NCI-H82 treated with DMSO at 0.1 percent for 48 hours (cell line): ENCODE data around the gene NFIC.

Source experiments
- DNase-seq: peaks from one replicate; lab custom pipeline; 2025; ENCODE audit not compliant: unreplicated experiment; lab: John Stamatoyannopoulos, UW

Gene NFIC

DNA sequence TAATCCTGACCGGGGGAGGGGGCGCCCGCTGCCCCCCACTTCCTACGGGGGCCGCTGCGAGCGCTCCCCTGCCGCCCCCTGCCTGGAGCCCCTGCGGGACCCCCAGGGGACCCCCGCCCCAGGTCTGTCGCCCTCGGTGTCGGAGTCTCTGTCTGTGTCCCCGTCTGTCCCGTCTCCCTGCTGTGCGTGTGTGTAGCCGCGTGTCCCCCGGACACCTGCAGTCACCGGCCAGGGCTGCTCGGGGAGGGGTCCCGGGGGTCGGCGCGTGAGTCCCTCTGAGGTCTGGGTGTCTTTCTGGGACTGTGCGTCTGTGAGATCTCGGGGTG, 7.7 kb upstream of the NFIC start:
- DNase-seq: no peak

DNA sequence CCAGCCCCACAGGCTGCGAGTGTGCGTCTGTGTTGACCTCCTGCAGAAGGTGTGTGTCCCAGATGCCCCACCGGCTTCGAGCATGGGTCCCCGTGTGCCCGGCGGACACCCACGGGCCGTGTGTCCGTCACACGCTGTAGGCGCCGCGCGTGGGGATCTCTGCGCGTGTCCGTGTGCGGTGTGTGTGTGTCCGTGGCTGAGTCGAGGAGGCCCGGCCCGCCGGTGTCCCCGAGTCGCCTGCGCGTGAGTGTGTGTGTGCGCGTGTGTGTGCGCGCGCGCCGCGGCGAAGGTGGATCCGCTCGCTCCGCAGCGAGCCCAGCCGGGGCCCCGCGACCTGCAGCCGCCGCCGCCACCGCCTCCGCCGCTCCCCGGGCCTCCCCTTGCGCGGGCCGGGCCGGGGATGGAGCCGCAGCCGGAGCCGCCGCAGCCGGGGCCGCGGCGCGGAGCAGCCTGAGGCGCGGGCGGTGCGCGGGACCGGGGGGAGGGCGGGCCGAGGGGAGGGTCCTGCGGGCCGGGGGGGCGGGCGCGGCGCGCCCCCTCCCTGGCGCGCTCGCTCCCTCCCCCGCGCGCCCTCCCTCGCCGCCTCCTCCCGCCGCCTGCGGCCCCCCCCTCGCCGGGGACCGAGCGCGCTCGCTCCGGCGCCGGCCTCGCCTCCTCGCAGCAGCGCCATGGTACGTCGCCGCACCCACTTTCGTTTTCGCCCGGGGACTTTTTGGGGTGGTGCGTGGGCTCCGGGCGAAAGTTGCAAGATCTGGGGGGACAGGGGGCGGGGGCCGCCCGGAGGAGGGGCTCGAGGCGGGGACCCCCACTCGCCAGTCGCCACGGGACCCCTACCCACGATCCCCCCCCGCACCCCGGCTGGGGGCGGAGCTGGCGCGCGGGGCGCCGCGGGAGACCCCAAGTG, 7.1 kb upstream of the NFIC start:
- DNase-seq: no peak

DNA sequence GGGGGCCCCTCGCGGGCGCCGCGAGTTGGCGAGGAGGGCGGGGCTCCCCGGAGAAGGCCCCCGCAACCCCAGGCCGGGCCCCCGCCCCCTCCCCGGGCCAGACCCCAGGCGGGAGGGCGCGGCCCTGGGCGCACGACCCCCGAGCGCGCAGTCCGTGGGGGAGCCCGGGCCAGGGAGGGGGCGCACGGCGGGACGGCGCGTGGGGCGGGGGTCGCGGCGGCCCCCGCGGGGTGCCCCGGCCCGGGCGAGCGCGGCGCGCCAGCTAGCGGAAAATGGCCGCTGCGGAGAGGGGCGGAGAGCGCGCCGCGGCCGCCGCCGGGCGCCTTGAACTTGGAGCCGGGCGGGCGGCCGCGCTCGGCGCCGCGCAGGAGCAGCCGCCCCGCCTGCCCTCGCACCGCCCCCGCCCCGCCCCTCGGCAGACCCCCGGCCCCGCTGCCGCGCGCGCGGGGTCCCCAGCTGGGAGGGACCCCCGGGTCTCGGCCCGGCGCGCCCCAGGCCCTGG, 6.4 kb upstream of the NFIC start:
- no peak for DNase-seq

DNA sequence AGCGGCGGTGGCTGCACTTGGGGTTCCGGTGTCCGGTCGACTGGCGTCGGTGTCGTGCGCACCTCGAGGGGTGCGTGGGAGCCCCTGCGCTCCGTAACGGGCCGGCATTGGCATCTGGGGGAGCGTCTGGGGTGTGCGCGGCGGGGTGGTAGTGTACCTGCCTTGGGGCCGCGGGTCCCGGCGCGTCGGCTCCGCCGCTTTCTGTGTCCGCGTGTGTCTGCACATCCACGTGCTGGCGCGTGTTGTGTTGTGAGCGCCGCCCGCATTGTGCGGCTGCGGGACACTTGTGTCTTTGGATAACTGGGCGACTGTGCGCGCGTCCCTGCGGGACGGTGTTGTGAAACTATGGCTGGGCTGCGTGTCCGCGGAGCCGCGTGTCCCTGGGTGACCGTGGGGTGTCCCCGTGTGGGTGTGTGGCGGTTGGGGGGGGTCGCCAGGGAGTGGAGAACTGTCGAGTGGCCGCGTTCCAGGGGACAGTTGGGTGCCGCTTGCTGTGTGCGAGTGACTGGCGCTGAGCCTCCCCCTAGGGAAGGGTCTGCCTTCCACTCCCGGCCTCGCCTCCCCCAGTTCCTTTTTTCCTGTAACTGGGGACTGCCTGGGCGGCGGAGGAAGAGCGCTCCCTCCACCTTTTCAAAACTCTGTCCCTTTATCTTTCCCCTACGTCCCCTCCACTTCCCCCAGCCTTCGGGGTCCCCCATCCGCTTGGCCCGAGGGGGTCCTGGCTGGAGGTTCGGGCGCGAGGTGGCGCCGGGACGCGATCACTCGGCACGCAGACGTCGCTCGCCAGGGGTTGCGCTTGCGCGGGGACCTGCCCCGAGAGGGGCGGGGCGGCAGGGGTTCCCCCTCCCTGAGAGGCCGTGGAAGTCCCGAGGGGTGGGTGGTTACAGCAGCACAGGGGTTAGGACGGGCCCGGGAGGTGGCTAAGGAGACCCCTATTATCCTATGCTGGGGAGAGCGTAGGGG, 5.7 kb upstream of the NFIC start:
- DNase-seq: no peak

DNA sequence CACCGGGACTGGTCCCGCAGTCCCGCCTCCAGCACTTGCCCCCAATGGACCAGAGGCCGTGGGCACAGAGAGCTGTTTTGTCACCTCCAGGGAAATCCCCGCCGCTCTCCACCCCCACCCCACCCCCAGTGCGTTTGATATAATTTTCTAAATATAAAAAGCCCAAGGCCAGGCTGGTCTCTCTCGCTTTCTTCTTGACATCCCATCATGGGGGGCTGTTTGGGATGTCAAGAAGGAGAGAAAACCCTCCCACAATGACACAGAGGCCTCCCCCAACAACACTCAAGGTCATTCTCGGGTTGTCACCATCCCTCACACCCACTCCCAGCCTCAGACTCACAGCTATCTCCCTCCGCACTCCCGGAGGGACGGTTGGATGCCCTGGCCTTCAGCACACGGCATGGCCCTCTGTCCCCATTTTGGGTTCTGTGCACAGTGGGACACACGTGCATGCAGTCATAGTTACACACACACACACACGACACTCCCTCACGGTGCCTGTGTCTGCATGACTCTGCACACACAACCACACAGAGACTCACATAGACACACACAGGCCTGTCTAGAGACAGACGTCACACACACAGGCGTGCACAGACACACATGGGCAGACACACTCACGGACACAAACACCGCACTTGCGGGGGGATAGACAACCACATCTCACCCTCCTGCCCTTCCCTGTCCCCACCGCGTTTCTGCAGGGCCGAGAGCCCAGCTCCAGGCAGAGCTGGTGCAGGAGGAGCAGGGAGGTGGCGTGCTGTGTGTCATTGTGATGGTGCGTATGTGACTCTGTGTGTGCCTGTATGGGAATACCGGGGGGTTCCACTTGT, 4.8 kb upstream of the NFIC start:
- DNase-seq: no peak

DNA sequence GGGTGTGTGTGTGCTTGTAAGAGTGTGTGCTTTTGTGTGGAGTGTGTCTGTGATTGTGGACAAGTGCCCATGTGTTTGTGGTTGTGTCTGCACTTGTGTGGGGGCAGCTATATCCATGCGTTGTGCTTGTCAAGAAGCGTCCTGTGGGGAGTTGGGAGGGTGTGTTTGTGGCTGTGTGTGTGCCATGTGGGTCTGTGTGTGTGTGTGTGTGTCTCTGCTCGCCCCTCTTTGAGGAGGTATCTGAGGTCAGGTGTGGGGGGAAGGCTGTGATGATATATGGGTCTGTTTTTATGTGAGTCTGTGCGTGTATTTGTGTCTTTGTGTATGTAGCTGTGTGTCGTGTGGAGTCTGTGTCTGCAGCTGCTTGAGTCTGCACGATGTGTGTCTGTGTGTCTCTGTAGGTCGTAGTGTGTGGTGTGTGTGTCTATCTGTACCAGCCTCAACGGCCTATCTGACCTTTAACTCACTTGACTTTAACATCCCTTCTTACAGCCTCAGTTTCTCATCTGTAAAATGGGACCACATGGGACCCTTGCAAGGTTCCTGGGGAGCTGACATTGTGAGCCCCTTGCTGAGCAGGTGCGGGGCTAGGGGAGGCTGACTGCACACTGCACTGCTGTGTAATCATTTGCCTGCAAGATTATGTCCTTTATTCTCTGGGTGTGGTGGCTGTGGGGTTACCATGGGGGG, 4.0 kb upstream of the NFIC start:
- DNase-seq: no peak

DNA sequence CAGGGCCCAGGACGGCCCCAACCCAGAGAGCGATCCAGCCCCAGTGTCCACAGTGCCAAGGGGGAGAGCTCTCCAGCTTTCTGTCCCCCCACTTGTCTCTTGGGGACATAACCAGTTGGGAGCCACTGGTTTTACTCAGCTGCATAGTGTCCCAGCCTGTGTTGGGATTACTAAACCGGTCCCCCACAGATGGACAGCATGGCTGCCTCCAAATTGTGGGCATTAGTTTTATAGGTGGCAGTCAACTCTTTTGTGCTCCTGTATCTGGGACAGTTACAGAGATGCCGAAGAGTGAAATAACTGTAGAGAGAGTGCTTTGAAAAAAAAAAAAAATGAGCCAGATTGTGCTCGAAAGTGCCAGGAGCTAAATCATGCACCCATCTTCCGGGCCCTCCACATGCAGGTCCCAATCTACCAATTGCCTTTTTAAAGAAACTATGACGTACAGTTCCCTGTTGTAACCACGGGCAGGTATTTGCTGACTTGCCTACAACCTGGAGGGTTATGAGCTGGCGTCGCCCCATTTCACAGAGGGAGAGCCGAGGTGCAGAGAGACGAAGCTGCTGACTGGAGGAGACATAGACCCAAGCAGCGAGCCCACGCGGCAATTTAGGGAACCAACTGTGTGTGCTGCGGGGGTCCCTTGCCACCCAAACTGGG, 2.4 kb upstream of the NFIC start:
- DNase-seq: no peak

DNA sequence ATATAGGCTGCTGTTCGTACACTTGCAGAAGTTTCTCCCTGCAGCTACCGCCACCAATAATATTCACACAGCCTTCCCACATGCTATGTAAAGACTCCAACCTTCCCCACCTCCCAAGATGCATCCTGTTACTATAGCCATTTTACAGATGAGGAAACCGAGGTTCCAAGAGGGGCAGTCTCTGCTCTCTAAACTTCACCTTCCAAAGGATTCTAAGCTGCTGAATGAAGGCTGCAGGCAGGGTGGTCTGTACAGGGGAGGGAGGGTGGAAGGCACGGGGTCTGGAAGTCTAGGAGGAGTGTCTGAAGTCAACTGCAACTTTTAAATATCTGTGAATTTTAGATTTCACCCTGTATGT, 1.9 kb upstream of the NFIC start:
- DNase-seq: no peak

DNA sequence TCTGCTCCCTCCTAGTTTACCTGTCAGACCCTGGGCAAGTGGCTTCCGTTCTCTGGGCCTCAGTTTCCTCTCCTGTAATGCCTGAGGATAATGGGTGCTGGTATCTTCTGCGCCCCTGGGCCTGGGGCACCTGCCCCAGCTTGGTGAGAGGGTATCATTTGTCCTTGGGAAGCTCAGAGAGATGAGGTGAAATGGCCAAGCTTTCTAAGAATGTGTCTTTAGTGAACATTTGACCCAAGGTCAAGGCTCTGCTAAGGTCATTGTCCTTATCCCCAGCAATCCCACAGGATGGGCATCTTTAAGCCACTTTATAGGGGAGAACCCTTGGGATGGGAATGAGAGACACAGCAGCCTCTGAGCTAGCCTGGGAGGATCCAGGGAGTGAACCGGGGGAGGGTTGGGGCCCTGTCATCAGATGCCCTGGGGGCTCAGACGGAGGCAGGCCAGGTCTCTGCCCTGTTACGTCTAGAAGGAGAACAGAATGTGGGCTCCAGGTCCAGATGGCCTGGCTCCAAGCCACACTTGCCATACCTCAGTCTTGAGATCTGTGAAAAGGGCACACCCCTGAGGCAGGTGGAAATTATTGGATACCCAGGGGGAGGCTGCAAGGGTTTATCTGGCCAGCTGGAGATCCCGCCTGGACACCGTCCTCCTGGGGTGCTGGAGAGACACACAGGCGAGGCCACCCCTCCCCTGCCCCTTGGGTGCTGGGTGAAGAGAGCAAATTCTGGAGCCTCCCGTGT, 1.1 kb upstream of the NFIC start:
- DNase-seq: no peak

DNA sequence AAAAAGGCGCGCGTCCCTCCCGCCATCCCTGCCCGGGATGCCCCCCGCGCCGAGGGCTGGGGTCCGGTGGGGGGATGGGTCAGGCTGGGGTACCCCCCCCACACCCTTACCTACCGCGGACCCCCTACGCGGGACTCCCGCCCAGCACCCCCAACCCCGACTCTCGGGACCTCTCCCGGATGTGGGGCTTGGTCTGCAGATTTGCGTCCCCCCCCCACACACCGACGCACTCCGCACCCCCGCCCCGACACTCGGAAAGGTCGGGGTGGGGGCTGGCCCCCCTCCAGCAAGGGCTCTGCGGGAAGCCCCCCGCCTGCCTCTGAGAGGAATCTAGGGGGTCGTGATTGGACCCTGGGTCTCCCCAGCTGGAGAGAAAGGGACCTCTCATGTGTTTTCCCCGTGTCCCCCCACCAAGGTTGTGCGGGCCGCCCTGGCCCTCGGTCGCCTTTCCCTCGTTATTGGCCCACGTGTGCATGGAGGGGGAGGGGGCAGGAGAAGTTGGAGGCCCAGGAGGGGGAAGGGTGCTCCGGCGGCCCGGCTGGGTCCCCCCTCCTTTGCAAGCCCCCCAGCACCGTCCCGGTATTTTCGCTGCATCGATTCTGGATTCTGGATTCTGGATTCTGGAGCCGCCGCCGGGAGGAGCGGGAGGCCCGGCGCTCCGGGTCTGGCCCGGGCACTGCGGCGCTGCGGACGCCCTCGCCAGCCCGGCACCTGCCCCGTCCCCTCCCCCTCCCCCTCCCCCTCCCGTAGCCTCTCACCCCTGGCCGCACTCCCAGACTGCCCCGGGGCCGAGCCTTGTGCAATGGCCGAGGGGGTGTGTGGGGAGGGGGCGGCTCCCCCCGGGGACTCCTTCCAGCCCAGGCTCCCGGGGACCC, 607 bp downstream of the NFIC start:
- DNase-seq: no peak

DNA sequence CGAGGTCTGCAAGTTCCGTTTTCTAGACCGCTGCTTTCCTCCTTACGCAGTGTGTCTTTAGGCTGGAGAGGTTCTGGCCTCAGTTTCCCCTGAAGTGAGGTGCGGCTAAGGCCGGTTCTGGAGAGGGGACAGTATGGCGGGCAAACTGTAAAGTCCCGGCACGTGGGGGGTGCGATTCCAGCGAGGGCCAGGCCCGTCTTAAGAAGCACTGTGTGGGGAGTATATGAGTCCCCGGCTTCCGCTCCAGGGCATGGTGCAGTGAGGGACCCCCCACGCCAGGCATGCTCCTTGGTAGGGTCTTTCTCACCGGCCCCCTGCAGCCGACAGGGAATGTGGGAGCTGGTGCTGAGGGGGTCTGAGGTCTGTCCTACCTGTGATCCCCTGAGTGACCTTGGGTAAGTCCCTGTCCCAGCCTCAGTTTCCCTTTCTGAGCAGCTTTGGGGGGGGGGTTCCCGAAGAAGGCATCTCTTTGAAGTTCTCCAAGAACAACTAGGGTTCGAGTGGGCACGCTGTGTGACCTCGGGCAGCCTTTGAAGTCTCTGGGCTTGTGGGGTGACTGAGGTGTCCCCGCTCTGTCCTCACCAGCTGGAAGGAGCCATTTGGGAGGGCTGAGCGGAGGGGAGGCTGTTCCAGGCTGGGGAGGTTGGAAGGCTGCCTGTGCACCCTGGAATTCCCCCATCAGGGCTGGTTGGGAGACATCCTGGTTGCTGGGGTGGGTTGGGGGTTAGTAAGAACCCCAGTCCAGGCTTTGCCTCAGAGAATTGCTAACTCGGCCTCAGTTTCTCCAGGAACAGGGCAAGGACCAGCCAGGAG, 1.5 kb downstream of the NFIC start:
- DNase-seq: no peak

DNA sequence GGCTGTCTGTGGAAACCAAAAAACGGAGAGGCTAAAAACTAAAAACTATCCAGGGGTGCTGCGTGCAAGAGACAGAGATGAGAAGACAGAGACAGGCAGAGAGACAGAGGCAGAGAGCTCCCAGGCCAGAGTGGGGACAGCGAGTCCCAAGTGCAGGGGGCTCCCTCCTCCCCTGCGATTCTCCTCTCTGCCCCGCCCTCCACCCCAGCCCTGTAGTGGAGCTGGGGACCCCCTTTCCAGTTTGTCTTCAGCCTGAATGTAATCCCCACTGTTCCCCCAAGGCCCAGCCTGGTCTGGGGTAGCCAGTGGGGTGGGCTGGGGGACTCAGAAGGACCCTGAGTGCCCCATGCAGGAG, 2.0 kb downstream of the NFIC start:
- no peak for DNase-seq

DNA sequence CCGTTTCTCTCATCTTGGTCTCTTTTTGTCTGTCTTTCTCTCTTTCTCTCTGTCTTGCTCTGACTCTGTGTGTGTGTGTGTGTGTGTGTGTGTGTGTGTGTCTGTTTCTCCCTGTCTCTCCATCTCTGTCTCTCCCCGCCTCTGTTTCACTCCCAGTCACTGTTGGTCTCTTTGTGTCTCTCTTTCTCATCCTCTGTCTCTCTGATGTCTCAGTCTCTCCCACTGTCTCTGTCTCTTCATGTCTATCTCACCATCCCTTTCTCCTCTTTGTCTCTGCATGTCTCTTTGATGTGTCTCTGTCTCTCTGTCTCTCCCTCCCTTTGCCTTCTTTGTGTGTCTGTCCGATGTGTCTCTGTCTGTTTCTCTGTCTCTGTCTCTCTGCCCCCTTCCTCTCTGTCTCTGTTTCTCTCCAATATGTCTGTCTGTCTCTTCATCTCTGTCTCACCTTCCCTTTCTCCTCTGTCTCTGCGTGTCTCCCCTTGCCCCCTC, 2.5 kb downstream of the NFIC start:
- no peak for DNase-seq

DNA sequence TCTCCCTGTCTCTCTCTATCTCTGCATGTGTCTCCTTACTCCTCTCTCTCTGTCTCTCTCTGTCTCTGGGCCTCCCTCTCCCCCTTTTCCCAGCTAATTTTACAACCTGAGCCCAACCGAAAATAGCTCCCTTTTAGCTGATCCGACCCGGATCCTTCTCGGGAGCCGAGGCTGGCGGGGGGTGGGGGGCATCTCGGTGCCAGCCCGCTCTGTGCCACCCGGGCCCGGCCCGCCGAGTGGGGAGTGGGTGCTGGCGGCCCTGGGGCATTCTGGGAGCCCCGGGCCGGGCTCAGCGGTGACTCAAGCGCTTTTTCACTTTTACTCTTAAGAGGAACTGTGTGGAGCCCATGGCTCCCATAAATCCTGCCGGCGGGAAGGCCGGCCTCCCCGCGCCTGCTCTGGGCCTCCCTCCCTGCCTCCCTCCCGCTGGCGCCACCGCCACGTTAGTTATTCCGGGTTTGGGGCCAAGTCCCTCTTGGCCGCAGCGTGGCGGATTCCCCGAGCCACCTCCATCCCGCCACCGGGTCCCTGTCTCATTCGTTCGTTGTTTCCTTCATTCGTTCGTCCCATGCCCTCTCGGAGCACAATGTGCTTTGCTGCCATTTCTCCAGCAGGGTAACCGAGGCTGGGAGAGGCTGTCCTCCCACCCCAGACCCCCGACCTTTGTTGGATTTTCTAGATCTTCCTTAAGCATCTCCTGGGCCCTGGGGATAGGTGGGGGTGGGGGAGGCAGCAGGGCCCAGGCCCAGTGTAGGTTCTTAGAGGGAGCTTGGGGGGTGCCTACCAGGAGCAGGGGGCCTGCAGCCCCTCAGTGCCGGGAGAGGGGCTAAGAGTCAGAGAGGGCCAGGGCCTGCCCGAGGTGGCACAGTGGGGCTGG, 3.2 kb downstream of the NFIC start:
- DNase-seq: no peak

DNA sequence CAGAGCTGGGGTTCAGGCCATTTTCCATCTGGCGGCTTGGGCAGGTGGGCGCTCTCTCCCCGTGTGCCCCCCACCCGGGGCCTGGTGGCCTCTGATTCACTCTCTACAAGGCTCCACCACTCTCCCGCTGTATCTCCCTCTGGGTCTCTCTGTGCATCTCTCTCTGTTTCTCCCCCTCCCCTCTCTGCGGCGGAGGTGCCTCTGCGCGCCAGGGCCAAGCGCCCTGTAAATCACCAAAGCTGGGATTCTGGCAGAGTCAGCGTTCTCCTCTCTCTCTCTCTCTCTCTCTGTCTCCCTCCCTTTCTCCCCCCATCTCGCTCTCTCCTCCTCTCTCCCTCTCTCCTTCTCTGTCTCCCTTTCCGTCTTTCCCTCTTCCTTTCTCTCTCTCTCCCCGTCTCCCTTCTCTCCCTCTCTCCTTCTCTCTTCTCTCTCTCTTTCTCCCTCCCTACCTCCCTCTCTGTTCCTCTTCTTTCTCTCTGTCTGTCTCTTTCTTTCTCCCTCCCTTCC, 3.9 kb downstream of the NFIC start:
- no peak for DNase-seq
